Thymus (tissue), 11 donors: Measurements from ENCODE around the gene ITPR1. TPM values are rescaled to one million over a fixed set of nuclear protein-coding genes. Genes with fewer than 3 reads are reported as not detected.

Source experiments
- DNase-seq, 9 donors: peaks; one replicate each; pipeline ENCODE4 v3.0.0-alpha.2; 2013; ENCODE audit warnings: low spot score in 9 of 9, low read depth in 6 of 9, missing footprints in 1 of 9
- H3K27ac ChIP-seq, 2 donors: one replicate each; pipeline ENCODE4 v1.5.1; 2013; ENCODE audit warnings: control low read depth in 1 of 2, low read depth in 1 of 2, low read length in 1 of 2, mild to moderate bottlenecking in 1 of 2, moderate library complexity in 1 of 2
- H3K27me3 ChIP-seq, 2 donors: one replicate each; pipeline ENCODE4 v1.5.1; 2013; ENCODE audit warnings: low read length in 1 of 2; ENCODE audit not compliant: control insufficient read depth in 2 of 2, insufficient read depth in 1 of 2
- H3K36me3 ChIP-seq, 2 donors: one replicate each; pipeline ENCODE4 v1.5.1; 2013; ENCODE audit warnings: low read length in 1 of 2, mild to moderate bottlenecking in 1 of 2, moderate library complexity in 1 of 2; ENCODE audit not compliant: control insufficient read depth in 2 of 2, insufficient read depth in 2 of 2
- H3K4me1 ChIP-seq, 2 donors: one replicate each; pipeline ENCODE4 v1.5.1; 2013; ENCODE audit warnings: low read length in 2 of 2; ENCODE audit not compliant: control insufficient read depth in 2 of 2, insufficient read depth in 2 of 2
- H3K4me3 ChIP-seq, 2 donors: one replicate each; pipeline ENCODE4 v1.5.1; 2013; ENCODE audit warnings: low read length in 2 of 2, control low read depth in 1 of 2, mild to moderate bottlenecking in 1 of 2
- H3K9me3 ChIP-seq, 2 donors: one replicate each; pipeline ENCODE4 v1.5.1; 2013; ENCODE audit warnings: low read length in 1 of 2, mild to moderate bottlenecking in 1 of 2; ENCODE audit not compliant: control insufficient read depth in 2 of 2, insufficient read depth in 1 of 2
- WGBS: extraction: QIAGEN DNeasy Blood & Tissue Kit; methylation state at CpG from one replicate; pipeline ENCODE4 v1.1.7; 2013; 5-methylcytosine and 5-hydroxymethylcytosine counted together
- polyA plus RNA-seq: library from polyadenylated mRNA; stranded (reverse); fragments of 200-250 nt; gene quantifications from one replicate; pipeline ENCODE4 v1.2.3, GENCODE V29; 2013
- total RNA-seq: library from RNA; stranded (reverse); fragments of 120-200 nt; gene quantifications from one replicate; pipeline ENCODE4 v1.2.4, GENCODE V29; 2013
- donor health status: healthy.

Gene ITPR1
- total and polyA plus RNA-seq, 2 donors: 23.9 to 36.6 TPM

DNA sequence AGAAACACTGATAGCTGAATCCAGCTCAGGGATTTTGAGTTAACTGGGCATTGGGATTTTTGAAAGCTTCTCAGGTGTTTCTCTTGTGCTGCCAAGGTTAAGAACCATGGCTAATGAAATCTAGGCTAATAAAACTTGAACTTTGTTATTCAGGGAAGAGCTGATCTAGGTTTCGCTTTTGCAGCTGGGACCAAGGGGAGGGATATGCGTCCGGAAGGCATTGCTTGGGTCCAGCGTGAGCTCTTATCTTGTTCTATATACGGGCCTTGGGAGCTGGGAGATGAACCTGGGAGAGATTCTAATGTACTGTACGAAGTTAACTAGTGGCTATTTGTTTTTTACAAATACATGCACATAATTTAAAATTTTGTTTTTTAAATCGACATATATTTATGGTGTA is 29.8 kb downstream of the ITPR1 start:
- Histone ChIP-seq H3K27me3 (no peaks in the 10 kb centered on the region), H3K36me3 (peaks cover 7 to 16% of the 10 kb centered on the region in 2 donors), H3K4me3 (no peak overlapping the region), H3K4me1 (peaks cover 12 to 19% of the 10 kb centered on the region in 2 donors), H3K27ac (no peak overlapping the region), H3K9me3 (no peaks in the 10 kb centered on the region)
- 97% methylated on average over 7 of the region's 7 CpGs for WGBS
- no peak for DNase-seq

DNA sequence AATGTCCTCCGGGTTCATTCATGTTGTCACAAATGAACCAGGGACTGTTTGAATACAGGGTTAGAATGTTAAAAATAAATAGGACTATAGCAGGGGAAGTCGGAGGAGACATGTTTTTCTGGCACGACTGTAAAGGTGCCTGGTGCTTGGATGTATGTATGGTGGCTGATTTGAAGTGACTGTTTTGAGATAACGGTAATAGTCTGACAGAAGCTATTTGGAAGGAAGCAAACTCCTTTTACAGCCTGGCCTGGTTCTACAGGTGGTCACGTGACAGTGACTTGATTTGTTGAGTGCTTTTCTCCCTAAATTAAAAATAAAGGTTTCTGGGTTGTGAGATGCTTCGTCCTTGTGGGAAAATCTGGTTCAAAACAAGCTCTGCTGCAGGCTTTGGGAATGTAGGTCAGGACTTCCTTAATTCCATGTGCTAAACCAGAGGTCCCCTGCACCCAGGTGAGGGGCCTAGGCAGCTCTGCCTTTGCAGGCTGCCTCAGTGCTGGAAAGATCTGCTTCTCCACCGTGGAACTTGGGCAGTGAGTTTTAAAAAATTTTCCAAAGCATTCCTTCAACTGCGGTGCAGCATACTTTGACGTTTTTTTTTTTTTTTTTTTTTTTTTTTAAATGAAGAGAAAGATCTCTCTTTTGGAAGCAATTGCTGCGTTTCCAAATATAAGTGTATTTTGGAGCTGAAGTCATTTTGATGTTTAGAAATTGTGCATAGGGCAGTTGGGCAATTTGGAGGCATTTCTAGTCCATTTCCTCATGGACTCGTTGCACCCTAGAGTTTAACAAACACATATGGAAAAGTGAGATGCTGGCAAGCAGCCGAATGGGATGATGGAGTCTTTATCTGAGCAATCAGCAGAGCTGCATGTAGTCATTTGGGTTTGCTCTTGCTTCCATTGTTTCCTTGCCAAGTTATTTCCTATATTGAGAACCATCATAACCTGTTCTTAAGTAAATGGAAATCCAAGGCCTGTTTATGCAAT is 30.9 kb downstream of the ITPR1 start:
- Histone ChIP-seq H3K9me3 (no peaks in the 10 kb centered on the region), H3K27me3 (no peaks in the 10 kb centered on the region), H3K27ac (no peak overlapping the region), H3K4me1 (peaks cover 6 to 9% of the 10 kb centered on the region in 2 donors), H3K36me3 (peaks cover 7 to 12% of the 10 kb centered on the region in 2 donors), H3K4me3 (no peak overlapping the region)
- WGBS: 90% methylated on average over 12 of the region's 12 CpGs
- DNase-seq: no peak

- Histone ChIP-seq H3K4me3 (no peak overlapping the region), H3K27ac (no peak overlapping the region), H3K4me1 (no peaks in the 10 kb centered on the region), H3K27me3 (no peaks in the 10 kb centered on the region), H3K9me3 (no peaks in the 10 kb centered on the region), H3K36me3 (peaks cover 5 to 9% of the 10 kb centered on the region in 2 donors)
- no peak for DNase-seq
- 55% methylated on average over 3 of the region's 3 CpGs for WGBS
These were observed 32.5 kb downstream of the ITPR1 start for GRCh38 chr3:4525560-4526223.

DNA sequence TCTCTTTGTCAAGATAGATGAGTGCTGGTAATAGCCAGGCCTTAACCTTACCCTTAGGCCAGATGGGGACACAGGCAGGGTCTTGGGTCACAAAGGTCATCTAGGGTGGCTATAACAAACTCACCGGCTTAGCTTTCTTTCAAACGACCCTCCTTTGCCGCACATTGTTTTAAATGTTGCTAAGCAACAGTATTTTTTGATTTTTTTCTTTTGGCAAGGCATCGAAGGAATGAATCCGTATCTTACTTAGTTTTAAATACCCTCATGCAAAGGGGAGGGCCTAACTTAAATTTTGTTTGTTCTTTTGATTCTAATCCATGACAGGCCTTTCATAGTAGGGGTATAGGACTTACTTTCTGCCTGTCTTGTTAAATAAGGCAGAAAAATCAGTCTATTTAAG is 35.2 kb downstream of the ITPR1 start:
- Histone ChIP-seq H3K9me3 (no peaks in the 10 kb centered on the region), H3K4me1 (no peaks in the 10 kb centered on the region), H3K27me3 (no peaks in the 10 kb centered on the region), H3K36me3 (no peaks in the 10 kb centered on the region), H3K4me3 (no peak overlapping the region), H3K27ac (no peak overlapping the region)
- 93% methylated on average over 5 of the region's 5 CpGs for WGBS
- DNase-seq: no peak

DNA sequence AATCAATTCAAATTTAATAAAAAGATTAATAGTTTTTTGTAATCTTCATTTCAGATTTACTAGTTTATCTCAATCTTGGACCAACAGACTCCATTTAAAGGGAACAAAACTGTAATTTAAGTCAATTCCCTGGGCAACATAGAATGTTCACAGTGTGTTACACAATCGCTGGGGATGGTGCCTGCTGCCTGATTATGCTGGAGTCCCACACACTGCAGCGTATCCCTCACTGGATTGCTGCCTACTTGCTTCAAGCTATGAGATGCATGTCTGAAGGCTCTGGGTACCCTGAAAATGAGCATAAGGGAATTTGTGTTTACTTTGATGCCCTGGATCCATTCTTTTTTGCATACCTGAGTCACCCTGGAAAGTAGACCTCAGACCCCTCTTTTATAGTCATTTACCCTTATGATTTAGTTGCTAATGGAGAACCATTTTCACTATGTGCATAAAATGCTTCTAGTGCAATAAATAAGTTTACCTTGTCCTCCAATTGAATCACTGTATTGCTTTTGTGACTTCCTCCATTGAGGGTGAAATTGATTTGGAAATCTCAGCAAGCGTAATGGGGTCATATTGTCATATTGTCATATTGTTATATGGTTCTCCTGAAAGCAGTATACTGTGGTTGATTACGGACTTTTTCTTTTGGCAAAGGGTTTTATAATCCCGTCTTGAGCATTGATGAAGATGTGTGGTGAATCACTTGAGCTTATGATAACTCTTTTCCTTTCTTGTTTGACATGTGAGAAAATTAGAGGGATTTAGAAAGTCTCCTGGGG is 35.9 kb downstream of the ITPR1 start:
- Histone ChIP-seq H3K4me3 (no peak overlapping the region), H3K4me1 (peaks cover 0 to 6% of the 10 kb centered on the region in 2 donors), H3K27ac (no peak overlapping the region), H3K9me3 (no peaks in the 10 kb centered on the region), H3K36me3 (no peaks in the 10 kb centered on the region), H3K27me3 (no peaks in the 10 kb centered on the region)
- WGBS: 98% methylated on average over 5 of the region's 5 CpGs
- DNase-seq: no peak

DNA sequence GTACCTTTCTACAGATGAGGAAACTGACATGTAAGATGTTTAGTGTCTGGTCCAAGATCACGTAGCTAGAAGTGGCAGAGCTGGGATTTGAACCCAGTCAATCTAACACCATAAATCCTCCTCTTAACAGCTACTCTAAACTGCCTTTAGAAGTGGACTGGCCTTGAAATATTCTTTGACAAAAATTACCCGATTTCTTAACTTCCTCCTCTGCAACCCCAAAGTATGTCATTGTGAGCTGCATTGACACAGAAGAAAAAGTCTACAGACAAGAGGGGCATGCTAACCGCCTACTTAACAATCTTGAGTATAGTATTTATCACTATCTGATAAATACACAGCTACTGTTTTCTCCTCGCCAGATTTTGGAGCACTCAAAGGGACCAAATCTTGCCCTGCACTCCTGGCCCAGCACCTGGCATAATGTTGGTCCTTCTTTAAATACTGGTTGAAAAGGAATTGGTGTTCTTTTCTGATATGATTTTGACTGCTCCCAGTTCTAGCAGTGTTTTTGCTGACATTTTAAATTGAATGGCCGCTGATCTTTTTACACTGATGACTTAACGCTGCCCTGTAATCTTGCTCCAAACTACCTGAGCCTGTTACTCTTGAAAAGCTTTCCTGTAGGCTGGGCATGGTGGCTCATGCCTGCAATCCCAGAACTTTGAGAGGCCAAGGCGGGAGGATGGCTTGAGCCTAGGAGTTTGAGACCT is 36.9 kb downstream of the ITPR1 start:
- no peak for DNase-seq
- H3K4me1 ChIP-seq: peaks cover 0 to 8% of the 10 kb centered on the region in 2 donors
- H3K4me3 ChIP-seq: no peak overlapping the region
- H3K27me3 ChIP-seq: no peaks in the 10 kb centered on the region
- H3K27ac ChIP-seq: no peak overlapping the region
- WGBS: 95% methylated on average over 7 of the region's 7 CpGs
- no peaks in the 10 kb centered on the region for H3K36me3 ChIP-seq
- no peaks in the 10 kb centered on the region for H3K9me3 ChIP-seq

DNA sequence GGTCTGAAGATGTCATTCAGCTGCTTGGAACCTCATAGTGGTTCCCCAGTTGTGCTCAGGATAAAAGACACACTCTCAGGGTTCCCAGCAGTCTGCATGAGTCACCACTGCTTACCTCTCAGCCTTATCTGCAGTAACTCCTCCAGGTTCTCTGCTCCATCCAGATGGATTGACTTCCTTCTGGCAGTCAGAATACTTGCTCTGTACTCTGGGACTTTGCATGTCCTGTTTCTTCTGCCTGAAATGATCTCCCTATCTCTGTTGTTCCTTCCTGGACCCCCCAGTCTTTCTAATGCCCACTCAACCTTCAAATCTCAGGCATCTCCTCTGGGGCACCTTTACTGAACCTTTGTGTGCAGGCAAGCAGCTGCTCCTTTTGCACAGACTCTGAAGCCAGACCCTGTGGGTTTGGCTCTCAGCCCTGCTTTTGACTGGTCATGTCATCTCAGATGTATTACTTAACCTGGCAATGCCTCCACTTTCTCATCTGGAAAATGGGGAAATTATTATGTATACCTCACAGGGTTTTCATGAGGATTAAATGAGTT is 38.4 kb downstream of the ITPR1 start:
- no peak overlapping the region for H3K27ac ChIP-seq
- H3K9me3 ChIP-seq: no peaks in the 10 kb centered on the region
- DNase-seq: no peak
- H3K36me3 ChIP-seq: peaks cover 0 to 3% of the 10 kb centered on the region in 2 donors
- no peaks in the 10 kb centered on the region for H3K27me3 ChIP-seq
- peaks cover 0 to 8% of the 10 kb centered on the region in 2 donors for H3K4me1 ChIP-seq
- H3K4me3 ChIP-seq: no peak overlapping the region

- Histone ChIP-seq H3K36me3 (peaks cover 0 to 3% of the 10 kb centered on the region in 2 donors), H3K4me3 (no peak overlapping the region), H3K9me3 (no peaks in the 10 kb centered on the region), H3K27ac (no peak overlapping the region), H3K27me3 (no peaks in the 10 kb centered on the region), H3K4me1 (peaks cover 0 to 8% of the 10 kb centered on the region in 2 donors)
- WGBS: 87% methylated on average over 11 of the region's 11 CpGs
- DNase-seq: no peak
These were observed 39.5 kb downstream of the ITPR1 start for GRCh38 chr3:4532535-4533112.
